T-helper 17 cell (primary cell): ENCODE measurements around the gene MAML3. TPM values are rescaled to one million over a fixed set of nuclear protein-coding genes. Genes with fewer than 3 reads are reported as not detected.
A peak's percentile ranks its signal among the peaks of the same experiment; 100 is the strongest.
"Not testable (repeated sequence)": the region's sequence is repeated elsewhere in the genome, so short reads cannot be mapped to it uniquely, and the experiment has no call there.

ENCODE experiments used
- ATAC-seq: fragments of 150-1000 bp; cut with Tn5 transposase; 2 replicates; pipeline ENCODE4 v1.10.0; 2021; ENCODE audit warnings: mild to moderate bottlenecking, moderate library complexity
- DNase-seq, 3 donors: peaks; one replicate each; pipeline versions ENCODE4 v3.0.0 to v3.0.0-alpha.2; 2020 to 2021
- H3K9me3 ChIP-seq: one replicate; pipeline ENCODE4 v1.7.0; 2013; ENCODE audit warnings: low read length, mild to moderate bottlenecking; ENCODE audit not compliant: control insufficient read depth, poor library complexity, severe bottlenecking
- H3K27ac Mint-ChIP-seq: one replicate; pipeline ENCODE4 v1.8.0; 2022; ENCODE audit warnings: mild to moderate bottlenecking, moderate library complexity, mixed read lengths
- H3K27me3 Mint-ChIP-seq: one replicate; pipeline ENCODE4 v1.8.0; 2022; ENCODE audit warnings: mixed read lengths
- H3K36me3 Mint-ChIP-seq: one replicate; pipeline ENCODE4 v1.8.0; 2022; ENCODE audit warnings: low read depth, mixed read lengths
- H3K4me1 Mint-ChIP-seq: one replicate; pipeline ENCODE4 v1.8.0; 2022; ENCODE audit warnings: mild to moderate bottlenecking, mixed read lengths
- H3K4me3 Mint-ChIP-seq: one replicate; pipeline ENCODE4 v1.8.0; 2022; ENCODE audit warnings: mild to moderate bottlenecking, moderate library complexity, mixed read lengths
- total RNA-seq, 4 donors: library from RNA in 2 of 4; stranded (reverse) in 2 of 4; gene quantifications; one replicate each; pipeline ENCODE4 v1.2.3 and lab custom pipeline; 2022 to 2026

The MAML3 gene
- total RNA-seq, 2 donors from 2014 or later = 1.1 to 4.2 TPM

DNA sequence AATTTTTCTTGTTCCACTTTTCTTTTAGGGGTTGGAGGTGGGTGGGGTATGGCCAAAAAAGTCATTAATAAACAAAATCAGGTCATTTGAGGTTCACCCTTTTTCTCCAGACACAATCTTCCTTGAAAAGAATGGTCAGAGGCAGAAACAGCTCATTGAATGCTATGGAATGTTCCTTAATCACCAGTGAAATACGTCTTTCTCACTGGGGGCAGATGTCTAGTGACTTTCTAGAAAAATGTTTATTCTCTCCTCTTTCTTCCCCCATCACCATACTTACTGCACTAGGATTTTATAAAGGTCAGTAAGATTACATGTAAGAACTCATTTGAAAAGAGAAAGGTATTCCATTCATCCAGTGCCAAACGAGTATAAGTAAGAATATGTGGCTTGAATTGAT, 443.9 kb downstream of the MAML3 start:
- DNase-seq = no peak
- Mint-ChIP-seq H3K4me1 (no peaks in the 10 kb centered on the region), H3K27ac (no peak overlapping the region), H3K36me3 (peaks cover 2% of the 10 kb centered on the region), H3K4me3 (no peak overlapping the region), H3K27me3 (peaks cover 5% of the 10 kb centered on the region)
- H3K9me3 ChIP-seq = no peaks in the 10 kb centered on the region
- ATAC-seq = no peak

DNA sequence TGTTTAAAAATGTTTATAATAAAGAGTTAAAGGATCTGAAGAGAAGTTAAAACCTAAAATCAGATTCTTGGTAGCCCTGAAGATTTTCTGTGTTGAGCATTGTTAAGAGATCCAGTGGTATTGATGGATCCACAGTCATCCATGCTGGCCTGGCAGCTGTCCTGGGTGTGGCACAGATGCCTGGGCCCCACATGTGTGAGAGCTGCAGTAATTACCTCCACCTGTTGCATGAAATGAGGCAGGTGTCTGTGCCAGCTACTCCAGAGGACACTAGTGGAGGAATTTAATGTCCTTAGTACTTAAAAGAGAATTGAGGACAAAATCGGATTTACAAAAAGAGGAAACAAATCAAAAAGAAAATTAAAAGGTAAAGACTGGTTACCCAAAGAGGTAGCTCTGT, 444.3 kb downstream of the MAML3 start:
- no peaks in the 10 kb centered on the region for H3K9me3 ChIP-seq
- H3K27ac Mint-ChIP-seq = no peak overlapping the region
- H3K4me1 Mint-ChIP-seq = no peaks in the 10 kb centered on the region
- H3K36me3 Mint-ChIP-seq = peaks cover 2% of the 10 kb centered on the region
- no peak for DNase-seq
- no peak overlapping the region for H3K4me3 Mint-ChIP-seq
- ATAC-seq = no peak
- H3K27me3 Mint-ChIP-seq = peaks cover 5% of the 10 kb centered on the region

- DNase-seq (no peak), ATAC-seq (no peak)
- Mint-ChIP-seq H3K36me3 (peaks cover 4% of the 10 kb centered on the region), H3K27ac (no peak overlapping the region), H3K4me1 (no peaks in the 10 kb centered on the region), H3K4me3 (no peak overlapping the region), H3K27me3 (no peaks in the 10 kb centered on the region)
- no peaks in the 10 kb centered on the region for H3K9me3 ChIP-seq
Measured at GRCh38 chr4:139704915-139705485, 449.0 kb downstream of the MAML3 start.

- no peak overlapping the region for H3K27ac Mint-ChIP-seq
- peaks cover 2% of the 10 kb centered on the region for H3K36me3 Mint-ChIP-seq
- DNase-seq (no peak), ATAC-seq (no peak)
- H3K4me1 Mint-ChIP-seq = no peaks in the 10 kb centered on the region
- H3K4me3 Mint-ChIP-seq = no peak overlapping the region
- H3K9me3 ChIP-seq = no peaks in the 10 kb centered on the region
- H3K27me3 Mint-ChIP-seq = no peaks in the 10 kb centered on the region
Measured at GRCh38 chr4:139700568-139700967, 453.4 kb downstream of the MAML3 start.

GRCh38 chr4:139698167-139698925, 455.6 kb downstream of the MAML3 start:
- H3K27ac Mint-ChIP-seq, ATAC-seq, H3K9me3 ChIP-seq, H3K36me3 Mint-ChIP-seq, H3K4me1 Mint-ChIP-seq, DNase-seq, H3K4me3 Mint-ChIP-seq, H3K27me3 Mint-ChIP-seq: not testable (repeated sequence)

- no peaks in the 10 kb centered on the region for H3K9me3 ChIP-seq
- no peak overlapping the region for H3K27ac Mint-ChIP-seq
- ATAC-seq = no peak
- no peaks in the 10 kb centered on the region for H3K4me1 Mint-ChIP-seq
- H3K36me3 Mint-ChIP-seq = peaks cover 2% of the 10 kb centered on the region
- no peak overlapping the region for H3K4me3 Mint-ChIP-seq
- H3K27me3 Mint-ChIP-seq = no peaks in the 10 kb centered on the region
- DNase-seq = no peak
Measured at GRCh38 chr4:139696491-139696890, 457.5 kb downstream of the MAML3 start.

- H3K36me3 Mint-ChIP-seq = no peaks in the 10 kb centered on the region
- no peaks in the 10 kb centered on the region for H3K9me3 ChIP-seq
- no peak overlapping the region for H3K4me3 Mint-ChIP-seq
- DNase-seq = no peak
- no peak for ATAC-seq
- H3K4me1 Mint-ChIP-seq = no peaks in the 10 kb centered on the region
- H3K27me3 Mint-ChIP-seq = no peaks in the 10 kb centered on the region
- no peak overlapping the region for H3K27ac Mint-ChIP-seq
Measured at GRCh38 chr4:139694522-139695107, 459.4 kb downstream of the MAML3 start.

- Mint-ChIP-seq H3K4me3 (no peak overlapping the region), H3K27me3 (no peaks in the 10 kb centered on the region), H3K27ac (no peak overlapping the region), H3K4me1 (no peaks in the 10 kb centered on the region), H3K36me3 (no peaks in the 10 kb centered on the region)
- ATAC-seq = no peak
- H3K9me3 ChIP-seq = no peaks in the 10 kb centered on the region
- DNase-seq = no peak
Measured at GRCh38 chr4:139692309-139693012, 461.5 kb downstream of the MAML3 start.

GRCh38 chr4:139690419-139690818, 463.6 kb downstream of the MAML3 start:
- no peaks in the 10 kb centered on the region for H3K9me3 ChIP-seq
- Mint-ChIP-seq H3K4me1 (no peaks in the 10 kb centered on the region), H3K27me3 (no peaks in the 10 kb centered on the region), H3K27ac (no peak overlapping the region), H3K36me3 (no peaks in the 10 kb centered on the region), H3K4me3 (no peak overlapping the region)
- no peak for ATAC-seq
- no peak for DNase-seq

DNA sequence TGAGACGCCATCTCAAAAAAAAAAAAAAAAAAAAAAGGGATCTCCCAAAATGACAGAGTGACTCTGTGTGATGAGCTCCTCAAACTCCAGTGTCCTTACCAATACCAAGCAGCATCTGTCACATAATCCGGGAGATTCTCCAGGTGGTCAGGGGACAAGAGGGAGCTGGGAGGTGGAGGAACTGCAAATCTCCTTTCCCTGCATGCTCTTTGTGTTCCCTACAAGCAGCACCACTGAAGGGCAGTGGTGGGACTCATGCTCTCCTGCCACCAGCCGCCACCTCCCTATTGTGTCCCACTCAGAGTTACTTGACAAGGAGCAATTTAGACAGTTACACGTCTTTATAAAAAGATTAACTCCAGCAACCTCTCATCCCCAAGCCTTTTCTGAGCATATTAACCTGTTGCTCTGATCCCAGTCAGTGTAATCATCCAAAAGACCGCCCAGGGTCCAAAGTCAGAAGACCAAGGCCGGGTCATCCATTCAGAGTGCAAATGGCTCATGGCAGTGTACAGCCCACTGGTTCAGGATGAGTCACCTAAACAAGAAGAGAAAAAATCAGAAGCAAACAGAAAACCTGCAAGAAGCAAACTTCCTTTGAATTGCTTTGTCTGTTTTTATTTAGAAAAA, 464.8 kb downstream of the MAML3 start:
- DNase-seq (no peak), ATAC-seq (no peak)
- no peaks in the 10 kb centered on the region for H3K9me3 ChIP-seq
- H3K36me3 Mint-ChIP-seq = no peaks in the 10 kb centered on the region
- peak overlapping the region; percentile 27 for H3K27ac Mint-ChIP-seq
- no peaks in the 10 kb centered on the region for H3K4me1 Mint-ChIP-seq
- no peaks in the 10 kb centered on the region for H3K27me3 Mint-ChIP-seq
- H3K4me3 Mint-ChIP-seq = no peak overlapping the region

DNA sequence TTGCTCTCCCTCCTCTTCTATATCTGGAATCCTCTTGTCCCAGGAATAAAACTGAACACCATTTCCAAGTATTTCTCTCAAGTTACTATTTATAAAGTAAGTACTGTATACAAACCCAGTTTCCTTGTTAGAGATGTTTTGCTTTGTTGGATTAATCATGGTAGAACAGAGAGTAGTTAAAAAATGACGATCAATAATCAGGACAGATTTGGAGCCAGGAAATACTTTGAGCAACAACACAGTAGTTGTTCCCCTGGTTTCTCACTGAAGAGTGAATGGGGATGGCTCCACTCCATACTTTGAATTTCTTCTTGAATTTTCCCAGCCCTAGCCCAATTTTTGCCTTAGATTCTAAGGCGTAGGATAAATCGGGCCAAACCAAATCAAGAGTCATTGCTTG, 467.0 kb downstream of the MAML3 start:
- no peak for ATAC-seq
- peaks cover 4% of the 10 kb centered on the region for H3K4me1 Mint-ChIP-seq
- no peak overlapping the region for H3K27ac Mint-ChIP-seq
- H3K27me3 Mint-ChIP-seq = no peaks in the 10 kb centered on the region
- DNase-seq = no peak
- H3K9me3 ChIP-seq = no peaks in the 10 kb centered on the region
- peaks cover 2% of the 10 kb centered on the region for H3K36me3 Mint-ChIP-seq
- H3K4me3 Mint-ChIP-seq = no peak overlapping the region

DNA sequence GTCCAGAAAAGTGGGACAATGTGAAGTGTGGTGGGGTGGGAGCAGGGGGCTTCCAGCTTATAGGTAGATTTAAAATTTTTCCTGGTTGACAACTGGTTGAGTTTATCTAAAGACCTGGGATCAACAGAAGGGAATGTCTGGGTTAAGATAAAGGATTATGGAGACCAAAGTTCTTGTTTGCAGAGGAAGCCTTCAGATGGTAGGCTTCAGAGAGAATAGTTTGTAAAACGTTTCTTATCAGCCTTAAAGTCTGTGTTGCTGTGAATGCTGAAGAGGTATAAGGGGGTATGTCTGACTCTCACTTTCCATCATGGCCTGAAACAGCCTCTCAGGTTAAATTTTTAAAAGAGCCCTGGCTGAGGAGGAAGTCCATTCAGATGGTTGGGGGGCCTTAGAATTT, 467.9 kb downstream of the MAML3 start:
- ATAC-seq = no peak
- no peak overlapping the region for H3K4me3 Mint-ChIP-seq
- H3K36me3 Mint-ChIP-seq = peaks cover 2% of the 10 kb centered on the region
- no peak overlapping the region for H3K27ac Mint-ChIP-seq
- H3K27me3 Mint-ChIP-seq = no peaks in the 10 kb centered on the region
- DNase-seq = no peak
- peaks cover 4% of the 10 kb centered on the region for H3K4me1 Mint-ChIP-seq
- no peaks in the 10 kb centered on the region for H3K9me3 ChIP-seq

DNA sequence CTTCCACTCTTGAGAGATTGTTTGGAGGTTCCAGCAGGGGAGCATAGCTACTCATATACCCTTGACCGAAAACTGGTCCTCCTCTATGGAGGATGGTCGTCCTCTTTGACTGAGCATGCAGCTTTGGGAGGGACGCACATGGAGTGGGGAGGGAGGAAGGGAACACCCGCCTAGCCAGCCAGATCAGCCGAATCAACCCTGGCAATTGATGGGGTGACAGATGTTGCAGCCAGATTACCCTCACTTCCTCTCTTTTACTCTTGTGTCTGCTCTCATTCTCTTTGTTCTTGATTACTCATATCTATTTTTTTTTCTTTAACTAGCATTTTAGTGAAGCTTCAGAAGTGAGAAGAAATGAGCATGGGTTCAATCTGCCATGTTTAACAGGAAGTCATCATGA, 468.8 kb downstream of the MAML3 start:
- Mint-ChIP-seq H3K4me3 (no peak overlapping the region), H3K4me1 (peaks cover 6% of the 10 kb centered on the region), H3K27ac (no peak overlapping the region), H3K27me3 (no peaks in the 10 kb centered on the region), H3K36me3 (peaks cover 4% of the 10 kb centered on the region)
- no peaks in the 10 kb centered on the region for H3K9me3 ChIP-seq
- DNase-seq (no peak), ATAC-seq (no peak)
